Skeletal muscle satellite cell (primary cell): Measurements from ENCODE around the gene MRPL16. TPM values are rescaled to one million over a fixed set of nuclear protein-coding genes. Genes with fewer than 3 reads are reported as not detected.
A peak's percentile ranks its signal among the peaks of the same experiment; 100 is the strongest.
"Not testable (repeated sequence)": the region's sequence is repeated elsewhere in the genome, so short reads cannot be mapped to it uniquely, and the experiment has no call there.

ENCODE experiments used
- H3K27me3 ChIP-seq: 2 replicates; pipeline ENCODE4 v1.7.0; 2013; ENCODE audit warnings: low read length; ENCODE audit not compliant: control insufficient read depth, insufficient read depth
- H3K36me3 ChIP-seq: 2 replicates; pipeline ENCODE4 v1.7.0; 2013; ENCODE audit warnings: mild to moderate bottlenecking, control low read depth, low read length; ENCODE audit not compliant: insufficient read depth
- H3K4me1 ChIP-seq: 2 replicates; pipeline ENCODE4 v1.7.0; 2013; ENCODE audit warnings: low read length; ENCODE audit not compliant: control insufficient read depth, insufficient read depth
- H3K4me2 ChIP-seq: 2 replicates; pipeline ENCODE4 v1.7.0; 2013; ENCODE audit warnings: mild to moderate bottlenecking, low read length
- H3K4me3 ChIP-seq: 2 replicates; pipeline ENCODE4 v1.7.0; 2013; ENCODE audit warnings: low read length
- H3K9ac ChIP-seq: 2 replicates; pipeline ENCODE4 v1.7.0; 2013; ENCODE audit warnings: mild to moderate bottlenecking, low read depth, low read length, moderate library complexity
- H3K9me3 ChIP-seq: replicated peaks from 2 replicates; pipeline ENCODE4 v1.7.0; 2013; ENCODE audit warnings: mild to moderate bottlenecking, control low read depth, low read length
- total RNA-seq: library from RNA; depleted of rRNA; stranded (reverse); fragments of >200 nt; gene quantifications from 2 replicates; pipeline ENCODE4 v1.2.3, GENCODE V29; 2012; rRNA removed

Gene MRPL16
- total RNA-seq, result 37.0 and 40.8 TPM in 2 replicates

DNA sequence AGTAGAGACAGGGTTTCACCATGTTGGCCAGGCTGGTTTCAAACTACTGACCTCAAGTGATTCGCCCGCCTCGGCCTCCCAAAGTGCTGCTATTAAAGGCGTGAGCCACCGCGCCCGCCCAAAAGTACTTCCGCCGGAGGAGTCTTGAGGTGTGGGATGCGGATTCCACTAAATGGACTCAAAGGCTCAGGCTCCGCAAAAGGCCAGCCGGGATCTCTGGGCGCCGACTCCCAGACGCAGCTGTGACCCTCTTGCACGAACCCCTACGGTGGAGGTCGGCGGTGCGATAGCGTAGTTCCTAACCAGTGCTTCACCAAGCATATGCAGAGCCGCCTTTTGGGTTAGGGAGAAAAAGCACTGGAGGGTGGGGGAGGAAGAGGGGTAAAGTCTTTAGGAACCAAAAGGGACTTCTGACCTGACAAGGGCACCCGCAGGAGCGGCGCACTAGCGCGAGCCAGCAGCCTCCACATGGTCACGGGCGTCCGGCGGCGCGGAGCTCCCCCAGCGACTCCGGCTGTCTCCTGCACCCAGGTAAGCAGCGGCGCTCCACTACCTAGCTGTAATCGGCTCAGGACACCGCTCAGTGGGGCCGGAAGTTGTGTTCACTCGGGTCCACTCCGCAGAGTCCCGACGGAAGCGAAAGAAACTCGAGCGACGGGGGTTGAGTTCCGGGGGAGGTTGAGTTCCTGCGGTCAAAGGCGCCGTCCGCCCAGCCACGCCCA, at the start of gene MRPL16:
TSS of gene MRPL16 (minus strand) at position 590 of the 722 bp plus-strand sequence. CDS start at position 470, 120 bp downstream.
- peak within 1 kb of the TSS; percentile 92 for H3K9ac ChIP-seq
- H3K9me3 ChIP-seq, result no peaks in the 10 kb centered on the region
- peaks cover 5% of the 10 kb centered on the region for H3K4me1 ChIP-seq
- peak within 1 kb of the TSS; percentile 84 for H3K4me2 ChIP-seq
- H3K36me3 ChIP-seq, result peaks cover 21% of the 10 kb centered on the region
- H3K4me3 ChIP-seq, result peak within 1 kb of the TSS; percentile 95
- peaks cover 11% of the 10 kb centered on the region for H3K27me3 ChIP-seq

DNA sequence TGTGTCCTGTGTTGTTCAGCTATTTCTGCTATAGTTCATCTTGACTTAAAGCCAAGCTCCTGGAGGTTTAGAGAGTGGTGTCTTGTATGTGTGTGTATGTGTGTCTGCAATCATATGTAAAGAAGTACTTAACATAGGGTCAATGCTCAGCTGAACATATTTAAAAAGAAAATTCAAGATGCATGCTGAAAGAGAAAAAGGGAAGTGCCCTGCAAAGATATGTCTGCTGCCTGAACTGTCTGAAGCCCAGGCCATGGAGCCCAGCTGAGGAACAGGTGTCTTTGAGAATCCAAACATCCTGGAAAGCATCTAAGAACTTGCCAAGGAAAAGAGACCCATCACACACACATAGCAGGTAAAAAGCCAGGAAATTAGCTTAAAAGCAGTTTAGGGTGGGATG, 49.1 kb upstream of the MRPL16 start:
- H3K27me3 ChIP-seq, result no peaks in the 10 kb centered on the region
- H3K4me3 ChIP-seq, result no peak overlapping the region
- H3K36me3 ChIP-seq, result no peaks in the 10 kb centered on the region
- H3K9me3 ChIP-seq, result no peaks in the 10 kb centered on the region
- H3K4me2 ChIP-seq, result no peak overlapping the region
- H3K4me1 ChIP-seq, result no peaks in the 10 kb centered on the region
- no peak overlapping the region for H3K9ac ChIP-seq

DNA sequence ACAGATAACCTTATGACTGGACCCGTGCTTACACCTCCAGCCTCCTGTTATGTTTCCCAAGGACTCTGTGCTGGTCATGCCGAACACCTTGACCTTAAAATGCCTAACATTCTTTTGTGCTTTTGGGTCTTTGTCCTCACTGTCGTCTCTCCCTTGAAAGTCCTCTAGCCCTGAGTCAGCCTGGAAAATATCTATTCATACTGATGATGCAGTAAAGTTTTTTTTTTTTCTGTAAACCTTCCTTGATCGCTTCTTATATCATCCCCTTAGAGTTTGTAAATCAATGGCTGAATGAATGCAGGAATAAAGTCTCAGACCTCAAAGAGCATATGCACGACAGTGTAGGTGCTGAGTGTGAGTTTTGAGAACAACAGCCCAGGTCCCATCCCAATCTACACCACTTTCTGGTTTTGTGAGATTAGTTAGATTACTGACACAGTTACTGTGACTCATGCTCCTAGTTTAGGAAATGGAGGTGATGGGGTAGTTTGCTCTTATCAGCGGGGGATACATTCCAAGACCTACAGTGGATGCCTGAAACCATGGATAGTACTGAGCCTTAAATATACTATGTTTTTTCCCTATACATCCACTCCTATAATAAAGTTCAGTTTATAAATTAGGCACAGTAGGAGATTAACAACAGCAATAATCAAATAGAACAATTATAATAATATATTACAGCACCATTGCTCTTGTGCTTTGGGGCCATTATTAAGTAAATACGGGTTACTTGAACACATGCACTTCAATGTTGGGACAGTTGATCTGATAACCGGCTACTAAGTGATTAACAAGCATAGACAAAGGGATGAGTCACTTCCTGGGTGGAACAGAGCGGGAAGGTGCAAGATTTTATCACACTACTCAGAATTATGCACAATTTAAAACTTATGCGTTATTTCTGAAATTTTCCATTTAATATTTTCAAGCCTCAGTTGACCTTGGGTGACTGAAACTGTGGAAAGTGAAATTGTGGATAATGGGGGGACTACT, 47.2 kb upstream of the MRPL16 start:
- Histone ChIP-seq H3K4me2 (no peak overlapping the region), H3K27me3 (no peaks in the 10 kb centered on the region), H3K4me1 (no peaks in the 10 kb centered on the region), H3K9ac (no peak overlapping the region), H3K9me3 (no peaks in the 10 kb centered on the region), H3K36me3 (no peaks in the 10 kb centered on the region), H3K4me3 (no peak overlapping the region)

DNA sequence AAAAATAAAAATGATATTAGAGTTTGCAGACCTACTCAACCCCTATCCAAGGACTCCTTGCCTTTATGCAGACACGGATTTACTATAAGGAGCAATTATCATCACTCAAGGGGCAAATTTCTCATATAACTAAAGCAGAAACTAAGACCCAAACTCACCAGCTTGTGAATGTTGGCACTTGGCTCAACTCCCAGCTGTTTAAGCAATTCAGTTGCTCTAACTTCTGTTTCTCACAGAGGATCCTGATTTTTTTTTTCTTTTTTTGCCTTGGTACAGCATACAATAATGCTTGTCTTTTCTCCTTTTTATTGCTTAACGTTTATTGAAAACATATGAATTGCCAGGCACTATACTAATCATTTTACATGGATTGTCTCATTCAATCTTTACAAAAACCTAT, 44.3 kb upstream of the MRPL16 start:
- no peaks in the 10 kb centered on the region for H3K27me3 ChIP-seq
- H3K9ac ChIP-seq, result no peak overlapping the region
- H3K4me1 ChIP-seq, result no peaks in the 10 kb centered on the region
- H3K9me3 ChIP-seq, result no peaks in the 10 kb centered on the region
- no peaks in the 10 kb centered on the region for H3K36me3 ChIP-seq
- H3K4me3 ChIP-seq, result no peak overlapping the region
- H3K4me2 ChIP-seq, result no peak overlapping the region

DNA sequence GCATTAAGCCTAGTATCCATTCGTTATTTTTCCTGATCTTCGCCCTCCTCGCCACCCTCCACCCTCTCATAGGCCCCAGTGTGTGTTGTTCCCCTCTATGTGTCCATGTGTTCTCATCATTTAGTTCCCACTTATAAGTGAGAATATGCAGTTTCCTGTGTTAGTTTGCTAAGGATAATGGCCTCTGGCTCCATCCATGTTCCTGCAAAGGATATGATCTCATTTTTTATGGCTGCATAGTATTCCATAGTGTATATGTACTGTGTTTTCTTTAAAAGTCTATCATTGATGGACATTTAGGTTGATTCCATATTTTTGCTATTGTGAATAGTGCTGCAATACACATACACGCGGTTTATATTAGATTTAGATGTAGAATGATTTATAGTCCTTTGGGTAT, 40.8 kb upstream of the MRPL16 start:
- not testable (repeated sequence) for H3K36me3 ChIP-seq, H3K9ac ChIP-seq, H3K27me3 ChIP-seq, H3K4me1 ChIP-seq, H3K4me3 ChIP-seq, H3K4me2 ChIP-seq, H3K9me3 ChIP-seq

DNA sequence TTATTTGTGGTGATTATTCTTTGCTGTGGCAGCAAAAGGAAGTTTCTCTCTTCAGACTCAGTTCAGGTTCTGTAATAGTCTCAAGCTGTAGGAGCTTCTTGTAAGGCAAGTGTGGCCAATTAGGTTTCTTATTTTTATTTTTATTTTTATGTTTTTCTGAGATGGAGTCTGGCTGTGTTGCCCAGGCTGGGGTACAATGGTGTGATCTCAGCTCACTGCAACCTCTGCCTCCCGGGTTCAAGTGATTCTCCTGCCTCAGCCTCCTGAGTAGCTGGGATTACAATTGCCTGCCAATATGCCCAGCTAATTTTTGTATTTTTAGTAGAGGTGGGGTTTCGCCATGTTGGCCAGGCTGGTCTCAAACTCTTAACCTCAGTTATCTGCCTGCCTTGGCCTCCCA, 39.0 kb upstream of the MRPL16 start:
- not testable (repeated sequence) for H3K9me3 ChIP-seq, H3K4me2 ChIP-seq, H3K36me3 ChIP-seq, H3K4me3 ChIP-seq, H3K27me3 ChIP-seq, H3K9ac ChIP-seq, H3K4me1 ChIP-seq

DNA sequence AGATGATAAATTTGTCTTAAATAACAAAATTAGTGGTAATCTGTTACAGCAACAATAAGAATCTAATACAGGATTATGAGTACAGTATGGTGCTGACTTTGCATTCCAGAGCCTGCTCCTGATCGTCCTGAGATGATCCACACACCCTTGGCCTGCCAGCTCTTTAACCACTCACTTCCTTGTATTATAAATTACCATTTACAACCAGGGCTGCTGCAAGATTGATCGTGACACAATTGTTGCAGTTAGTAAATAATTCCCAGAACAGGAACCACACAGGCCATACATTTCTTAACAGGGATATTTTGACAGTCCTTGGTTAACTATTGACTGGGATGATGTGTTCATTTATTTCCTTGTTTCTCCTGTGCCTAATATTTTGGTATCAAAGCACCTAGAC, 38.6 kb upstream of the MRPL16 start:
- no peaks in the 10 kb centered on the region for H3K27me3 ChIP-seq
- H3K4me2 ChIP-seq, result no peak overlapping the region
- H3K36me3 ChIP-seq, result no peaks in the 10 kb centered on the region
- no peaks in the 10 kb centered on the region for H3K9me3 ChIP-seq
- no peak overlapping the region for H3K4me3 ChIP-seq
- no peaks in the 10 kb centered on the region for H3K4me1 ChIP-seq
- H3K9ac ChIP-seq, result no peak overlapping the region

DNA sequence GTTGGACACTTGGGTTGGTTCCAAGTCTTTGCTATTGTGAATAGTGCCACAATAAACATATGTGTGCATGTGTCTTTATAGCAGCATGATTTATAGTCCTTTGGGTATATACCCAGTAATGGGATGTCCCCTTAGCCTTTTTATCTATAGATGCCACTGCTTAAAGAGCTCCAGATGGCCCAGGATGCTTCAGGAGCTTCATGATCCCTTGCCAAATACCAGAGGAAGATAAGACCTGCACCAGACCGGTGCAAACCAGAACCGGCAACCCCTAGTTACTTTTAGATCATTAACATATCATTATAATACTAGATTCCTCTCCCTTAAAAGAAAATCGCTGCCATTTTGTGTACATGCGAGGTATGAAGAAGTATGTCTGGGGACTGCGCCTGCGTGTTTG, 37.9 kb upstream of the MRPL16 start:
- not testable (repeated sequence) for H3K27me3 ChIP-seq, H3K4me2 ChIP-seq, H3K9me3 ChIP-seq, H3K9ac ChIP-seq, H3K4me1 ChIP-seq, H3K36me3 ChIP-seq, H3K4me3 ChIP-seq

DNA sequence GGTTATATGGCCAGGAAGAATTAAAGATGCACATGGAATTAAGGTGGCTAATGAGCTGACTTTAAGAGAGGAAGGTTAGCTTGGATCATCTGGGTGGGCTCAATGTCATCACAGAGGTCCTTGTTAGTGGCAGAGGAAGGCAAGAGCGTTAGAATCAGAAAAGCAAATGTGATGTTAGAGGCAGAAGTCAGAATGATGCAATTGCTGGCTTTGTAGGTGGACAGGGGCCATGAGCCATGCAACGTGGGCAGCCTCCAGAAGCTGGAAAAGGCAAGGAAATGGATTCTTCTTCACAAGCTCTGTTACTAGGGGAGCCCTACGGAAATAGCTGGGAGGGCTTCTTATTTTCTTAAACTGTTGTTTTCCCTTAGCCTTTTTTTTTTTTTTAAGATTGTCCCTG, 37.0 kb upstream of the MRPL16 start:
- H3K4me3 ChIP-seq, result no peak overlapping the region
- no peak overlapping the region for H3K9ac ChIP-seq
- H3K4me1 ChIP-seq, result no peaks in the 10 kb centered on the region
- no peak overlapping the region for H3K4me2 ChIP-seq
- H3K36me3 ChIP-seq, result no peaks in the 10 kb centered on the region
- H3K9me3 ChIP-seq, result no peaks in the 10 kb centered on the region
- H3K27me3 ChIP-seq, result no peaks in the 10 kb centered on the region

DNA sequence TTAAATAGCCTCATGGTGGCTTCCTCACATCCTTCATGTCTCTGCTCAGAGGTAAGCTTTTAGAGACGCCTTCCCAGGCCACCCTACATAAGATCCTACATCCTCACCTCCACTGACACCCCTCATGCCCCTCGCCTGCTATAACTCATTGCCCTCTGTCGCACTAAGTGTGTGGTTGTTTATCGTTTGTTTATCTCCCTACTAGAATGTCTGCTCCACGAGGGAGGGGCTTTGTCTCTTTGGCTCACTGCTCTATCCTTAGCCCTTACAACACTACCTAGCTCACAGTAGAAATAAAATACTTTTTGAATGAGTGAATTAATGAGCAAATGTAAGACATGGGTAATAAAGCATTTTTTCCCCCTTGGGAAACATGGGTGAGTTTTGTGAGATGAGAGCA, 36.0 kb upstream of the MRPL16 start:
- H3K27me3 ChIP-seq, result no peaks in the 10 kb centered on the region
- H3K4me2 ChIP-seq, result no peak overlapping the region
- H3K36me3 ChIP-seq, result no peaks in the 10 kb centered on the region
- no peaks in the 10 kb centered on the region for H3K4me1 ChIP-seq
- no peak overlapping the region for H3K9ac ChIP-seq
- no peak overlapping the region for H3K4me3 ChIP-seq
- no peaks in the 10 kb centered on the region for H3K9me3 ChIP-seq

DNA sequence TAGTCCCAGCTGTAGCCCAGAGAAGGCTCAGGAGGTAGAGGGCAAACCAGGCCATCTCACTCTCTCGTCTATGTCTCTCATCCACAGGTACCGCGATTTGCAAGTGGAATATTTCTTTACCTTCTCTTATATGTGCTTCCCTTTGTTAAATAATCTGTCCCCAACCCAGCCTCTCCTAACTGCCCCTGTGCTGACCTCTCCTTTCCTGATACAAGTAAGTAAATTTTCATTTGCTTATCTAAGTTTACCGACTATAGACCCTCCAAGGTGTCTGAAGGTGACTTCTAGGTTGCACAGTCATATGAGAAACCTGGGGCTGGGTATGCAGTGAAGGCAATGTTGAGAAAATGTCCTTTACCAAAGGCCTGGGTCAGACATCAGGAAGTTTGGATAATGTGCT, 34.8 kb upstream of the MRPL16 start, which contains the start of gene CBLIF:
TSS of gene CBLIF (minus strand) at position 101 of the 400 bp plus-strand sequence. CDS start at position 55, 46 bp downstream.
- H3K4me1 ChIP-seq, result no peaks in the 10 kb centered on the region
- no peaks in the 10 kb centered on the region for H3K27me3 ChIP-seq
- H3K9me3 ChIP-seq, result no peaks in the 10 kb centered on the region
- H3K9ac ChIP-seq, result no peak within 1 kb of the TSS
- no peak within 1 kb of the TSS for H3K4me3 ChIP-seq
- H3K36me3 ChIP-seq, result no peaks in the 10 kb centered on the region
- no peak within 1 kb of the TSS for H3K4me2 ChIP-seq
